HL-60/S4 treated with retinoic acid at 250 ng/mL for 4 days and 3 days (cell line): ENCODE measurements around the gene IFIH1.

ENCODE experiments used
- in situ Hi-C: fragments of 300-500 bp; cut with MboI; formaldehyde crosslinking; loops from 2 replicates; pipeline ENCODE4 v1.7.0; 2022; ENCODE audit warnings: low sequenced_read_pairs

Gene IFIH1

GRCh38 chr2:162312853-162313252 lies 5.6 kb downstream of the IFIH1 start:
- in situ Hi-C loops: no loop called here

- in situ Hi-C loops: no loop called here
These were observed 9.6 kb downstream of the IFIH1 start for GRCh38 chr2:162308747-162309503.

- in situ Hi-C loops: no loop called here
These were observed 12.6 kb downstream of the IFIH1 start for GRCh38 chr2:162305901-162306300.

- in situ Hi-C loops: no loop called here
These were observed 16.6 kb downstream of the IFIH1 start for GRCh38 chr2:162301877-162302276.

- in situ Hi-C loops: no loop called here
These were observed 17.2 kb downstream of the IFIH1 start for GRCh38 chr2:162301151-162301804.

- in situ Hi-C loops: no loop called here
These were observed 18.2 kb downstream of the IFIH1 start for GRCh38 chr2:162300266-162300665.

- in situ Hi-C loops: no loop called here
These were observed 19.7 kb downstream of the IFIH1 start for GRCh38 chr2:162298669-162299335.

GRCh38 chr2:162297925-162298552 lies 20.4 kb downstream of the IFIH1 start:
- in situ Hi-C loops: no loop called here

GRCh38 chr2:162295009-162295408 lies 23.5 kb downstream of the IFIH1 start:
- in situ Hi-C loops: no loop called here

GRCh38 chr2:162293122-162293786 lies 25.2 kb downstream of the IFIH1 start:
- in situ Hi-C loops: no loop called here

GRCh38 chr2:162291748-162292147 lies 26.7 kb downstream of the IFIH1 start:
- in situ Hi-C loops: no loop called here

GRCh38 chr2:162282765-162283425 lies 35.6 kb downstream of the IFIH1 start:
- in situ Hi-C loops: no loop called here

GRCh38 chr2:162280654-162281053 lies 37.8 kb downstream of the IFIH1 start:
- in situ Hi-C loops: no loop called here

- in situ Hi-C loops: no loop called here
These were observed 41.1 kb downstream of the IFIH1 start for GRCh38 chr2:162277381-162277780.

- in situ Hi-C loops: no loop called here
These were observed 50.5 kb downstream of the IFIH1 start for GRCh38 chr2:162267996-162268395.

GRCh38 chr2:162267496-162267895 lies 51.0 kb downstream of the IFIH1 start:
- in situ Hi-C loops: no loop called here

GRCh38 chr2:162266460-162266760 lies 52.1 kb downstream of the IFIH1 start:
- in situ Hi-C loops: no loop called here

GRCh38 chr2:162265666-162266459 lies 52.6 kb downstream of the IFIH1 start:
- in situ Hi-C loops: no loop called here

- in situ Hi-C loops: no loop called here
These were observed 57.2 kb downstream of the IFIH1 start for GRCh38 chr2:162261032-162261945.
